ENCODE results near the gene HEMK1.

Gene HEMK1

DNA sequence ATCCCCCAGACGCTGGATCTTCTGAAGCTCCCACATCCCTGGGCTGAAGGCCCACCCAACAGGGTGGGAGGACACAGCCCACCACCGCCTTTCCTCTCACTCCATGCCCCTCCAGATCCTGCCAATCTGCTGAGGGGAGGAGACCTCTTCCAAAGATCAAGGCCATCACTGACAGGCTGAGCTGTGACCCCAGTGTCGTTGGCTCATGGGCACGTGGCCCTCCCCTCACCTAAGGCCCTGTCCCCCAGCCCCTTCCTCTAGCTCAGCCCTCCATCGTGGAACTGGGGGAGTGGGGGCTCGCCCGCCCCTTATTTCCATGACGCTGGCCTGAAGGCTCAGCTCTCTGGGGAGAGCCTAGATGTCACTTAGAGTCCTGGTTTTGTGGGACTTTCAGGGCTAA is 12.2 kb upstream of the HEMK1 start:
- no peak overlapping the region for H3K27ac Mint-ChIP-seq
- no peaks in the 10 kb centered on the region for H3K4me1 Mint-ChIP-seq (ENCODE audit: low read depth)

DNA sequence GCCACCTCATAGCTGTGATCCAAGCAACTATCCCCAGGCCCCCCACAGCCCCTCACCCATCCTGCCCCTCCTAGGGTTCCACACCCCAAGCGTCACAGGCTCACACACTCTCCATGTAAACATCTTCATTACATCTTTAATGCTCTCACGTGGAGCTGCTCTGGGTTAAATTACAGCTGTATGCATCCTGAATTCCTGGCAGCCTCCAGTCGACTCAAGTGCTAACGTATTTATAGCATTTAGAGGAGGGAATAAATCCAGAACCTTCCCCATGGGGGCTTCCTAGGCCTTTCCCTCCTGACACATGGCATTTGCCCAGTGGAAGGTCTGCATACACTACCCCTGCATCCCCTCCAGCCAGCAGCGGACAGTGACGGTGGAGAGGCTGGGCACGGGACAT is 11.4 kb upstream of the HEMK1 start:
- H3K27ac Mint-ChIP-seq: no peak overlapping the region
- peaks cover 16% of the 10 kb centered on the region for H3K27me3 Mint-ChIP-seq
- peaks cover 20% of the 10 kb centered on the region for H3K36me3 Mint-ChIP-seq (ENCODE audit: low read depth)
- intact Hi-C loops (cut with micrococcal nuclease): no loop called here
- H3K9me3 Mint-ChIP-seq: no peaks in the 10 kb centered on the region
- H3K4me1 Mint-ChIP-seq (ENCODE audit: low read depth): peaks cover 3% of the 10 kb centered on the region
- H3K4me3 Mint-ChIP-seq: no peak overlapping the region

More for the DNA sequence above, 12.2 kb upstream of the HEMK1 start:
- no peak overlapping the region for H3K4me3 Mint-ChIP-seq
- H3K9me3 Mint-ChIP-seq: no peaks in the 10 kb centered on the region
- H3K27me3 Mint-ChIP-seq: peaks cover 21% of the 10 kb centered on the region
- intact Hi-C loops (cut with micrococcal nuclease): no loop called here
- H3K36me3 Mint-ChIP-seq (ENCODE audit: low read depth): peaks cover 20% of the 10 kb centered on the region

GRCh38 chr3:50559702-50560101 is 9.6 kb upstream of the HEMK1 start:
- Mint-ChIP-seq H3K4me1 (ENCODE audit: low read depth) (peaks cover 17% of the 10 kb centered on the region), H3K4me3 (no peak overlapping the region), H3K36me3 (ENCODE audit: low read depth) (peaks cover 27% of the 10 kb centered on the region), H3K9me3 (no peaks in the 10 kb centered on the region), H3K27ac (no peak overlapping the region), H3K27me3 (peaks cover 11% of the 10 kb centered on the region)
- intact Hi-C loops (cut with micrococcal nuclease): no loop called here

GRCh38 chr3:50562861-50563260 is 6.5 kb upstream of the HEMK1 start:
- H3K27ac Mint-ChIP-seq: peak overlapping the region; percentile 45
- peaks cover 41% of the 10 kb centered on the region for H3K4me1 Mint-ChIP-seq (ENCODE audit: low read depth)
- peaks cover 37% of the 10 kb centered on the region for H3K36me3 Mint-ChIP-seq (ENCODE audit: low read depth)
- no peak overlapping the region for H3K4me3 Mint-ChIP-seq
- peaks cover 5% of the 10 kb centered on the region for H3K27me3 Mint-ChIP-seq
- intact Hi-C loops (cut with micrococcal nuclease): no loop called here
- H3K9me3 Mint-ChIP-seq: no peaks in the 10 kb centered on the region

GRCh38 chr3:50563867-50564266 is 5.5 kb upstream of the HEMK1 start:
- H3K9me3 Mint-ChIP-seq: no peaks in the 10 kb centered on the region
- peaks cover 5% of the 10 kb centered on the region for H3K27me3 Mint-ChIP-seq
- intact Hi-C loops (cut with micrococcal nuclease): no loop called here
- H3K4me1 Mint-ChIP-seq (ENCODE audit: low read depth): peaks cover 45% of the 10 kb centered on the region
- peaks cover 39% of the 10 kb centered on the region for H3K36me3 Mint-ChIP-seq (ENCODE audit: low read depth)
- no peak overlapping the region for H3K4me3 Mint-ChIP-seq
- H3K27ac Mint-ChIP-seq: no peak overlapping the region

GRCh38 chr3:50564321-50564720 is 5.0 kb upstream of the HEMK1 start:
- H3K9me3 Mint-ChIP-seq: no peaks in the 10 kb centered on the region
- peaks cover 5% of the 10 kb centered on the region for H3K27me3 Mint-ChIP-seq
- intact Hi-C loops (cut with micrococcal nuclease): no loop called here
- H3K4me1 Mint-ChIP-seq (ENCODE audit: low read depth): peaks cover 45% of the 10 kb centered on the region
- H3K27ac Mint-ChIP-seq: no peak overlapping the region
- H3K36me3 Mint-ChIP-seq (ENCODE audit: low read depth): peaks cover 37% of the 10 kb centered on the region
- no peak overlapping the region for H3K4me3 Mint-ChIP-seq

- peaks cover 5% of the 10 kb centered on the region for H3K27me3 Mint-ChIP-seq
These were observed 2.3 kb upstream of the HEMK1 start for GRCh38 chr3:50567011-50567385.

GRCh38 chr3:50567386-50568167 is 1.7 kb upstream of the HEMK1 start, which contains the start of gene C3orf18:
Gene C3orf18, minus strand, starts transcription at chr3:50567747. Its CDS starts 2,048 bp downstream, at chr3:50565699.
- peak within 1 kb of the TSS; percentile 97 for H3K27ac Mint-ChIP-seq
- H3K4me1 Mint-ChIP-seq (ENCODE audit: low read depth): peaks cover 71% of the 10 kb centered on the region
- H3K9me3 Mint-ChIP-seq: no peaks in the 10 kb centered on the region
- H3K27me3 Mint-ChIP-seq: peaks cover 5% of the 10 kb centered on the region
- intact Hi-C loops (cut with micrococcal nuclease): no loop called here
- peak within 1 kb of the TSS; percentile 94 for H3K4me3 Mint-ChIP-seq
- peaks cover 41% of the 10 kb centered on the region for H3K36me3 Mint-ChIP-seq (ENCODE audit: low read depth)

More at GRCh38 chr3:50567011-50567385, 2.3 kb upstream of the HEMK1 start:
- peak overlapping the region; percentile 94 for H3K4me3 Mint-ChIP-seq
- H3K27ac Mint-ChIP-seq: peak overlapping the region; percentile 97
- peaks cover 41% of the 10 kb centered on the region for H3K36me3 Mint-ChIP-seq (ENCODE audit: low read depth)
- H3K4me1 Mint-ChIP-seq (ENCODE audit: low read depth): peaks cover 65% of the 10 kb centered on the region
- intact Hi-C loops (cut with micrococcal nuclease): no loop called here
- H3K9me3 Mint-ChIP-seq: no peaks in the 10 kb centered on the region

GRCh38 chr3:50570508-50571279 is 1.4 kb downstream of the HEMK1 start:
- peaks cover 5% of the 10 kb centered on the region for H3K27me3 Mint-ChIP-seq
- peaks cover 58% of the 10 kb centered on the region for H3K36me3 Mint-ChIP-seq (ENCODE audit: low read depth)
- H3K9me3 Mint-ChIP-seq: no peaks in the 10 kb centered on the region
- H3K4me3 Mint-ChIP-seq: peak overlapping the region; percentile 94
- intact Hi-C loops (cut with micrococcal nuclease): loop anchor here (5.0 kb wide), 1 partner anchor 812 kb away; no protein-coding TSS in a partner anchor
- peak overlapping the region; percentile 97 for H3K27ac Mint-ChIP-seq
- peaks cover 79% of the 10 kb centered on the region for H3K4me1 Mint-ChIP-seq (ENCODE audit: low read depth)

DNA sequence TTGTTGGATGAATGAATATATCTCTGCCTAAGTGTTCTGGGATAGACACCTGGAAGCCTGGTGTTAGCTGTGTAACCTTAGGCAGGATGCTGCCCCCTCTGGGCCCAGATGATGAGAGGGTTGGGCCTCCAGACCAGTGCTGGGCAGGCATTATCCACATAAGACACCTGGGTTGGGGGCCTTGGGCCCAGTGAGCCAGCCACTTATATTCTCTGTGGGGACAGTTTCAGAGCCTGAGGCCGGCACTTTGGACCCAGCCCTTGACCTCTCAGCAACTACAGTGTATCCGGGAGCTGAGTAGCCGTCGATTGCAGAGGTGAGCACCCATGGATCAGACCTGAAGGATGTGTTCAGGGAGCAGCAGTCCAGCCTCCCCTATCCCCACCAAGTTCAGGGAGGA is 2.2 kb downstream of the HEMK1 start:
- peaks cover 66% of the 10 kb centered on the region for H3K36me3 Mint-ChIP-seq (ENCODE audit: low read depth)
- no peaks in the 10 kb centered on the region for H3K9me3 Mint-ChIP-seq
- intact Hi-C loops (cut with micrococcal nuclease): loop anchor here (5.0 kb wide), 1 partner anchor 811 kb away; no protein-coding TSS in a partner anchor
- peak overlapping the region; percentile 26 for H3K4me3 Mint-ChIP-seq
- peak overlapping the region; percentile 97 for H3K27ac Mint-ChIP-seq
- peaks cover under 1% of the 10 kb centered on the region for H3K27me3 Mint-ChIP-seq
- peaks cover 80% of the 10 kb centered on the region for H3K4me1 Mint-ChIP-seq (ENCODE audit: low read depth)

DNA sequence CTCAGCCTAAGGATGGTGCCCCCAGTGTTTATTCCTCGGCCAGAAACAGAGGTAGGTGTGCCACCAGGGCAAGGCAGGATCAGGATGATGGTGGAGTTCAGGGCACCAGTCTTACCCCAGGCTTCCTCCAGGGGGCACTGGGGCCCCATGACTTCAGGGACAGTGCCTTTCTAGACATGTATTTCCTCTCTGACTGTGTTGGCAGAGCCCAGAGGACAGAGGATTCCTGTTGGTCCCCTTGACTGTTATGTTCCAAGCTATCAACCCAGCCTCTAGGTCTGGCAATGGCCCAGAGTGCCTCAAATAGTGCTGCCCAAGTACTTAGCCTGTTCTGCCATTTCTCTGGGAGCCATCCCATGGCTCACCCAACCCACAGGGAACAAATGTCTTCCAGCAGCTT is 2.8 kb downstream of the HEMK1 start:
- no peaks in the 10 kb centered on the region for H3K9me3 Mint-ChIP-seq
- peak overlapping the region; percentile 97 for H3K27ac Mint-ChIP-seq
- no peaks in the 10 kb centered on the region for H3K27me3 Mint-ChIP-seq
- H3K36me3 Mint-ChIP-seq (ENCODE audit: low read depth): peaks cover 72% of the 10 kb centered on the region
- peaks cover 80% of the 10 kb centered on the region for H3K4me1 Mint-ChIP-seq (ENCODE audit: low read depth)
- peak overlapping the region; percentile 26 for H3K4me3 Mint-ChIP-seq
- intact Hi-C loops (cut with micrococcal nuclease): loop anchor here (1.0 to 5.0 kb wide), 3 partner anchors 19 to 810 kb away; no protein-coding TSS in a partner anchor

DNA sequence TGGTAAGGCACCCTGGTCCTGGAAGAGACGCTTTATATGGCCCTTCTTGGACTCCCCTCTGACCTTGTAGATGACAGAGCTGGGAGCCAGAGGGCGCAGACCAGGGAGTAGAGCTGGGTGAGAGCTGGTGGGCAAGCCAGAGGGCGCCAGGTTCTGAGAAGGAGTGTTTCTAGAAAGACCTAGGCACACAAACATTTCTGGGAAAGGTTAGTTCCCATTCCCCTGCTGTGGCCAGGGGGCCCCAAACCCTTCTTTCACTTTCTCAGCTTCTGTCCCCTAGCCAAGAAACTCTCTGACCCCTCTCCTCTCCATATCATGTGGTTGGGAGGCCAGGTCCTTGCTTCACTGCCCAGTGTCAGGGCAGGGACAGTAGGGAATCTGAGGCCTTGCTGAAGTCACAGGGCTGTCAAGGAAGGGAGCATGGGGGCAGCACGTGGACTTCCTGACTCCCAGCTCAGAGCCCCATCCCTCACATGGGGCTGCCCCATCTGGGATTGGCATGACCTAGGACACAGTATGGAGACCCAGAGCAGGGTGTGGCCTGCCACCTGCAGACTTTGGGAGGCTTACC is 3.6 kb downstream of the HEMK1 start:
- peaks cover 76% of the 10 kb centered on the region for H3K36me3 Mint-ChIP-seq (ENCODE audit: low read depth)
- intact Hi-C loops (cut with micrococcal nuclease): loop anchor here (1.0 to 5.0 kb wide), 3 partner anchors 18 to 809 kb away; no protein-coding TSS in a partner anchor

DNA sequence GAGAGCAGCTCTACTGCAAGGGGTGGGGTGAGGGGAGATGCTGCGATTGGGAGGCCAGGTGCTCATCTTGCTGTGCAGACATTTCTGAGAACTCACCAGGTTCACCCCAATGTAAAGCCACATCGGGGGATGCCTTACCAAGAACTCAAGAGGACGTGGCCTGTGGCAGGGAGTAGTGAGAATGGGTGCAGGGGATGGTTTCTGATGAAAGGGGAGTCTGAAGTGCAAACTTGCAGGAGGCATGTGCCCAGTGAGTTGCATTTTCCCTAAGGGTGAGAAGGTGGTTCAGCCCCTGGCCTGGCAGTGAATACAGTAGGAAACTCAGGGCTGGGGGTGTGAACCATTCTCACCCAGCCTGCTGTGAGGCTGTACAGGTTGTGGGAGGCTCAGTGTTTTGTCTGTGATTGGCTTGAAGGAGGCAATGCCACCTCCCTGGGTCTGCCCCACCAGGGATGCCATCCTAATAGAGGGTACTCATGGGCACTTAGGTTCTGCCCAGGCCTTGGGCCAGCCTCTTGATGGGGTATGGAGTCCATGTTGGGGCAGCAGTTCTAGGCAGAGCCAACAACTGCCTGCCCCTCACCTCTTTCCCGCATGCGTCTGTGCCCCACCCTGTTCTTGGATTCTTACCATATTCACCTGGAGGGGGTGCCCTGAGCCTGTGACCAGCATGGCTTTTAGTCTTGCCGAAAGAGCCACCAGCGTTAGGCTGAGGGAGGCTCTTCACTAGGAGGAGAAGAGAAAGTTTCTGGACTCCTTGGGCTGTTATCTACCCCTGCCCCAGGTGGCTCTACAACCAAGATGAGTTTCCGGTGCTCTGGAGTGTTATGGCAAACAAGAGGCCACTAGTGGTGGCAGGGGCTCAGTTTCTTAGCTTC is 4.5 kb downstream of the HEMK1 start:
- Mint-ChIP-seq H3K4me1 (ENCODE audit: low read depth) (peaks cover 88% of the 10 kb centered on the region), H3K36me3 (ENCODE audit: low read depth) (peaks cover 83% of the 10 kb centered on the region), H3K4me3 (no peak overlapping the region), H3K27ac (peak overlapping the region; percentile 97), H3K9me3 (no peaks in the 10 kb centered on the region), H3K27me3 (no peaks in the 10 kb centered on the region)
- intact Hi-C loops (cut with micrococcal nuclease): loop anchor here (2.0 to 5.0 kb wide), 2 partner anchors 17 to 808 kb away; no protein-coding TSS in a partner anchor

More for the DNA sequence above, 3.6 kb downstream of the HEMK1 start:
- Mint-ChIP-seq H3K27ac (peak overlapping the region; percentile 97), H3K27me3 (no peaks in the 10 kb centered on the region), H3K4me3 (no peak overlapping the region), H3K4me1 (ENCODE audit: low read depth) (peaks cover 83% of the 10 kb centered on the region), H3K9me3 (no peaks in the 10 kb centered on the region)
